Measurements from ENCODE around the gene IMPDH2. TPM values are rescaled to one million over a fixed set of nuclear protein-coding genes. Genes with fewer than 3 reads are reported as not detected.

Gene IMPDH2
- total RNA-seq (2014; rRNA removed; shearing (Covaris generic)) (192 and 210 TPM in 2 replicates), polyA plus RNA-seq (2016; fragmentation: Nextera tagmentation; extraction: Ambion mirVana) (121 and 128 TPM in 2 replicates)

GRCh38 chr3:49028673-49029562, at the start of gene IMPDH2:
Gene IMPDH2 (minus strand): TSS chr3:49029398. CDS start chr3:49029350, 48 bp downstream.
- 1% methylated on average over 55 of the region's 55 CpGs for WGBS, 2 experiments (ENCODE audit: low coverage in 1 of 2, low lambda C conversion rate in 2 of 2, missing lambda C conversion rate in 2 of 2)
- no peaks in the 10 kb centered on the region for H3K9me3 ChIP-seq (ENCODE audit: low read depth)
- H4K20me1 ChIP-seq (ENCODE audit: insufficient read depth) = no peaks in the 10 kb centered on the region
- no peak for TF ChIP-seq EZH2 (IDR thresholded peaks at IDR 0.05; ENCODE audit: insufficient read depth, poor library complexity, severe bottlenecking)
- TF ChIP-seq EZH2phosphoT487 (IDR thresholded peaks at IDR 0.05; ENCODE audit: insufficient read depth, low read depth) = no peak
- DNase-seq = peak; percentile 98
- peaks cover 22% of the 10 kb centered on the region for H3K4me1 ChIP-seq (ENCODE audit: insufficient read depth)
- no peaks in the 10 kb centered on the region for H3K9me2 ChIP-seq (ENCODE audit: insufficient read depth)
- peak within 1 kb of the TSS; percentile 98 for H3K4me2 ChIP-seq (ENCODE audit: unreplicated experiment)
- peak within 1 kb of the TSS; percentile 63 for H2AFZ ChIP-seq
- no peaks in the 10 kb centered on the region for H3K27me3 ChIP-seq (replicated peaks; ENCODE audit: insufficient read depth)
- in situ Hi-C loops (cut with MboI) = no loop called here
- H3K9ac ChIP-seq = peak within 1 kb of the TSS; percentile 95
- H3F3A ChIP-seq (ENCODE audit: insufficient read depth) = peaks cover 76% of the 10 kb centered on the region
- peak within 1 kb of the TSS; percentile 95 for H3K4me3 ChIP-seq
- peaks cover 53% of the 10 kb centered on the region for H3K79me2 ChIP-seq (ENCODE audit: insufficient read depth)
- H3K36me3 ChIP-seq (ENCODE audit: low read depth) = peaks cover 31% of the 10 kb centered on the region
- H3K27ac ChIP-seq = peak within 1 kb of the TSS; percentile 73

DNA sequence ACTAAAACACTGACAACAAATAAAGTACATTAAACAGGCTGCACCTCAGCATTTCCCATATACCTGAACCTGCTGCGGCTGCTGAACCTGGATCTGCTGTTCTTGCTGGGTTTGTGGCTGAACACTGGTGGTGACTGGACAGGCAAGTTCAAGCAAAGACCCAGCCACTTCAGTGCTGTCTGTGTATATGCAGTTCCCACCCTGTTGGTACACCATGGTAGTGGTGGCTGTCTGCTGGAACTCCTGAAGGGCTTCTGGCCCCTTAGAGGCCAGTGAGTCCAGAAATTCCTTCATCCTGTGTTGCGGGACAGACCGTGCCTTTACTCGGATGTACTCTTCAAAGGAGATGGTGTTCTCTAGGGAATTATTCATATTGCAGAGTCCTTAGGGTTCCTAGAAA, 47.4 kb upstream of the IMPDH2 start:
- Histone ChIP-seq H4K20me1 (ENCODE audit: insufficient read depth) (no peaks in the 10 kb centered on the region), H3K36me3 (ENCODE audit: low read depth) (peaks cover 48% of the 10 kb centered on the region), H3K79me2 (ENCODE audit: insufficient read depth) (peaks cover 100% of the 10 kb centered on the region), H3K27me3 (replicated peaks; ENCODE audit: insufficient read depth) (no peaks in the 10 kb centered on the region), H3K9me3 (ENCODE audit: low read depth) (no peaks in the 10 kb centered on the region), H3K9ac (no peak overlapping the region), H3K9me2 (ENCODE audit: insufficient read depth) (no peaks in the 10 kb centered on the region), H3K27ac (no peak overlapping the region), H2AFZ (no peak overlapping the region), H3K4me2 (ENCODE audit: unreplicated experiment) (no peak overlapping the region), H3F3A (ENCODE audit: insufficient read depth) (no peaks in the 10 kb centered on the region), H3K4me1 (ENCODE audit: insufficient read depth) (no peaks in the 10 kb centered on the region), H3K4me3 (no peak overlapping the region)
- TF ChIP-seq EZH2phosphoT487 (IDR thresholded peaks at IDR 0.05; ENCODE audit: insufficient read depth, low read depth) = no peak
- TF ChIP-seq EZH2 (IDR thresholded peaks at IDR 0.05; ENCODE audit: insufficient read depth, poor library complexity, severe bottlenecking) = no peak
- in situ Hi-C loops (cut with MboI) = no loop called here
- no peak for DNase-seq
- 79 to 91% methylated on average over 4 of the region's 4 CpGs for WGBS, 2 experiments (ENCODE audit: low coverage in 1 of 2, low lambda C conversion rate in 2 of 2, missing lambda C conversion rate in 2 of 2)

GRCh38 chr3:49076116-49076515, 46.9 kb upstream of the IMPDH2 start:
- H3K36me3 ChIP-seq (ENCODE audit: low read depth) = peaks cover 52% of the 10 kb centered on the region

DNA sequence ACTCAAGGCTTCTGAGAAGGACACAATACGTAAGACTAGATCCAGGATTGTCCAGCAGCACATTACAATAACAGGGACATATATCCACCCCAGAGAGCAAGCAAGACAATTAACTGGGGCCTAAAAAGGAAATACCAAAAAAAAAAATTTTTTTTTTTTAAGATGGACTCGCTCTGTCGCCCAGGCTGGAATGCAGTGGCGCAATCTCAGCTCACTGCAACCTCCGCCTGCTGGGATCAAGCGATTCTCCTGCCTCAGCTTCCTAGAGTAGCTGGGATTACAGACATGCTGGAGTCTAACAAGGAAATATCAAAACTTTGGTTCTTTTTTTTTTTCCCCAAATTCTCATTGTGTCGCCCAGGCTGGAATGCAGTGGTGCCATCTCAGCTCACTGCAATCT, 28.8 kb upstream of the IMPDH2 start:
- Histone ChIP-seq H4K20me1 (ENCODE audit: insufficient read depth) (no peaks in the 10 kb centered on the region), H3F3A (ENCODE audit: insufficient read depth) (peaks cover 10% of the 10 kb centered on the region; the same call in 1 of the 2 replicates)
- in situ Hi-C loops (cut with MboI) = no loop called here

More at GRCh38 chr3:49076116-49076515, 46.9 kb upstream of the IMPDH2 start:
- H3F3A ChIP-seq (ENCODE audit: insufficient read depth) = no peaks in the 10 kb centered on the region
- in situ Hi-C loops (cut with MboI) = no loop called here
- H3K27ac ChIP-seq = no peak overlapping the region
- no peak for TF ChIP-seq EZH2 (IDR thresholded peaks at IDR 0.05; ENCODE audit: insufficient read depth, poor library complexity, severe bottlenecking)
- no peak for TF ChIP-seq EZH2phosphoT487 (IDR thresholded peaks at IDR 0.05; ENCODE audit: insufficient read depth, low read depth)
- H3K79me2 ChIP-seq (ENCODE audit: insufficient read depth) = peaks cover 100% of the 10 kb centered on the region
- H2AFZ ChIP-seq = no peak overlapping the region
- H3K4me2 ChIP-seq (ENCODE audit: unreplicated experiment) = no peak overlapping the region
- WGBS, 2 experiments (ENCODE audit: low coverage in 1 of 2, low lambda C conversion rate in 2 of 2, missing lambda C conversion rate in 2 of 2) = 96 to 98% methylated on average over 12 to 13 of the region's 13 CpGs
- no peaks in the 10 kb centered on the region for H3K9me2 ChIP-seq (ENCODE audit: insufficient read depth)
- H4K20me1 ChIP-seq (ENCODE audit: insufficient read depth) = no peaks in the 10 kb centered on the region
- no peak overlapping the region for H3K9ac ChIP-seq
- H3K9me3 ChIP-seq (ENCODE audit: low read depth) = no peaks in the 10 kb centered on the region
- no peak for DNase-seq
- H3K4me3 ChIP-seq = no peak overlapping the region
- H3K27me3 ChIP-seq (replicated peaks; ENCODE audit: insufficient read depth) = no peaks in the 10 kb centered on the region
- no peaks in the 10 kb centered on the region for H3K4me1 ChIP-seq (ENCODE audit: insufficient read depth)

More for the DNA sequence above, 28.8 kb upstream of the IMPDH2 start:
- TF ChIP-seq EZH2 (IDR thresholded peaks at IDR 0.05; ENCODE audit: insufficient read depth, poor library complexity, severe bottlenecking) (no peak), EZH2phosphoT487 (IDR thresholded peaks at IDR 0.05; ENCODE audit: insufficient read depth, low read depth) (no peak)
- Histone ChIP-seq H3K9ac (no peak overlapping the region), H3K4me3 (no peak overlapping the region), H3K79me2 (ENCODE audit: insufficient read depth) (peaks cover 85% of the 10 kb centered on the region), H3K27ac (no peak overlapping the region), H3K27me3 (replicated peaks; ENCODE audit: insufficient read depth) (no peaks in the 10 kb centered on the region), H2AFZ (no peak overlapping the region), H3K36me3 (ENCODE audit: low read depth) (peaks cover 33% of the 10 kb centered on the region; the same call in 1 of the 2 replicates), H3K9me3 (ENCODE audit: low read depth) (no peaks in the 10 kb centered on the region), H3K9me2 (ENCODE audit: insufficient read depth) (no peaks in the 10 kb centered on the region), H3K4me2 (ENCODE audit: unreplicated experiment) (no peak overlapping the region), H3K4me1 (ENCODE audit: insufficient read depth) (no peaks in the 10 kb centered on the region)
- no peak for DNase-seq
- 94 to 95% methylated on average over 7 of the region's 7 CpGs for WGBS, 2 experiments (ENCODE audit: low coverage in 1 of 2, low lambda C conversion rate in 2 of 2, missing lambda C conversion rate in 2 of 2)
